ENCODE data around the gene ZNF239.

- TF ChIP-seq POLR2A (IDR thresholded peaks at IDR 0.05), result no peak
- TF ChIP-seq, protein P1, sequence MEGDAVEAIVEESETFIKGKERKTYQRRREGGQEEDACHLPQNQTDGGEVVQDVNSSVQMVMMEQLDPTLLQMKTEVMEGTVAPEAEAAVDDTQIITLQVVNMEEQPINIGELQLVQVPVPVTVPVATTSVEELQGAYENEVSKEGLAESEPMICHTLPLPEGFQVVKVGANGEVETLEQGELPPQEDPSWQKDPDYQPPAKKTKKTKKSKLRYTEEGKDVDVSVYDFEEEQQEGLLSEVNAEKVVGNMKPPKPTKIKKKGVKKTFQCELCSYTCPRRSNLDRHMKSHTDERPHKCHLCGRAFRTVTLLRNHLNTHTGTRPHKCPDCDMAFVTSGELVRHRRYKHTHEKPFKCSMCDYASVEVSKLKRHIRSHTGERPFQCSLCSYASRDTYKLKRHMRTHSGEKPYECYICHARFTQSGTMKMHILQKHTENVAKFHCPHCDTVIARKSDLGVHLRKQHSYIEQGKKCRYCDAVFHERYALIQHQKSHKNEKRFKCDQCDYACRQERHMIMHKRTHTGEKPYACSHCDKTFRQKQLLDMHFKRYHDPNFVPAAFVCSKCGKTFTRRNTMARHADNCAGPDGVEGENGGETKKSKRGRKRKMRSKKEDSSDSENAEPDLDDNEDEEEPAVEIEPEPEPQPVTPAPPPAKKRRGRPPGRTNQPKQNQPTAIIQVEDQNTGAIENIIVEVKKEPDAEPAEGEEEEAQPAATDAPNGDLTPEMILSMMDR (IDR thresholded peaks at IDR 0.05), result no peak
Observed at GRCh38 chr10:43584051-43584450, 9.6 kb upstream of the ZNF239 start.

Data from Peyer's patch (tissue), 4 donors.